GM23338 (cell line): ENCODE measurements around the gene NUTF2. TPM values are rescaled to one million over a fixed set of nuclear protein-coding genes. Genes with fewer than 3 reads are reported as not detected.

Source experiments
- ATAC-seq: fragments of 200-7000 bp; cut with Tn5 transposase; 3 replicates; pipeline ENCODE4 v1.9.1; 2020
- DNase-seq: peaks from one replicate; pipeline ENCODE4 v3.0.0-alpha.2; 2015; ENCODE audit warnings: low spot score
- H2AFZ ChIP-seq: fragments of 200-600 bp; sonication (generic); 2 replicates; pipeline ENCODE4 v1.8.0; 2016; ENCODE audit warnings: antibody characterized with exemption, mild to moderate bottlenecking, moderate library complexity
- H3F3A ChIP-seq: fragments of 200-600 bp; sonication (generic); replicated peaks from 2 replicates; pipeline ENCODE4 v1.8.0; 2017; ENCODE audit warnings: antibody characterized with exemption, mixed run types, low read depth
- H3K27ac ChIP-seq: fragments of 200-600 bp; sonication (generic); 2 replicates; pipeline ENCODE4 v1.6.1; 2016; ENCODE audit warnings: low read depth
- H3K27me3 ChIP-seq: fragments of 200-600 bp; sonication (generic); 2 replicates; pipeline ENCODE4 v1.8.0; 2016; ENCODE audit warnings: mild to moderate bottlenecking, mixed run types, moderate library complexity; ENCODE audit not compliant: insufficient read depth
- H3K36me3 ChIP-seq: fragments of 200-600 bp; sonication (generic); 2 replicates; pipeline ENCODE4 v1.8.0; 2016; ENCODE audit warnings: mild to moderate bottlenecking; ENCODE audit not compliant: insufficient read depth
- H3K4me1 ChIP-seq: fragments of 200-600 bp; sonication (generic); 2 replicates; pipeline ENCODE4 v1.8.0; 2016; ENCODE audit warnings: mild to moderate bottlenecking, moderate library complexity; ENCODE audit not compliant: insufficient read depth
- H3K4me2 ChIP-seq: fragments of 200-600 bp; sonication (generic); 2 replicates; pipeline ENCODE4 v1.7.1; 2017; ENCODE audit warnings: mixed run types
- H3K4me3 ChIP-seq: fragments of 200-600 bp; sonication (generic); 2 replicates; pipeline ENCODE4 v1.6.1; 2016; ENCODE audit warnings: mixed run types
- H3K79me2 ChIP-seq: fragments of 200-600 bp; sonication (generic); replicated peaks from 2 replicates; pipeline ENCODE4 v1.8.0; 2017; ENCODE audit warnings: mild to moderate bottlenecking; ENCODE audit not compliant: insufficient read depth
- H3K9me2 ChIP-seq: fragments of 200-600 bp; sonication (generic); 2 replicates; pipeline ENCODE4 v1.8.0; 2017; ENCODE audit not compliant: insufficient read depth
- H4K20me1 ChIP-seq: fragments of 200-600 bp; sonication (generic); replicated peaks from 2 replicates; pipeline ENCODE4 v1.8.0; 2017; ENCODE audit warnings: mild to moderate bottlenecking; ENCODE audit not compliant: insufficient read depth
- H3K27ac Mint-ChIP-seq: 2 replicates; pipeline ENCODE4 v1.8.0; 2020; ENCODE audit warnings: inconsistent platforms, mild to moderate bottlenecking, moderate library complexity, mixed read lengths
- H3K27me3 Mint-ChIP-seq: 3 replicates; pipeline ENCODE4 v1.8.0; 2022; ENCODE audit warnings: low read depth, mild to moderate bottlenecking, moderate library complexity, mixed read lengths, inconsistent platforms; ENCODE audit not compliant: insufficient read depth, poor library complexity
- H3K36me3 Mint-ChIP-seq: 3 replicates; pipeline ENCODE4 v1.8.0; 2021; ENCODE audit warnings: low read depth, mild to moderate bottlenecking, inconsistent platforms, moderate library complexity, mixed read lengths
- H3K4me1 Mint-ChIP-seq: 3 replicates; pipeline ENCODE4 v1.8.0; 2020; ENCODE audit warnings: mild to moderate bottlenecking, inconsistent platforms, mixed read lengths
- H3K4me3 Mint-ChIP-seq: 3 replicates; pipeline ENCODE4 v1.8.0; 2021; ENCODE audit warnings: moderate library complexity, mild to moderate bottlenecking, inconsistent platforms, mixed read lengths
- H3K9me3 Mint-ChIP-seq: 3 replicates; pipeline ENCODE4 v1.8.0; 2020; ENCODE audit warnings: moderate library complexity, mild to moderate bottlenecking, inconsistent platforms, mixed read lengths
- CREB1 ChIP-seq: fragments of 250-450 bp; sonication (Bioruptor Pico); IDR thresholded peaks from 2 replicates; pipeline ENCODE4 v1.5.0; 2020; ENCODE audit warnings: low read depth, mild to moderate bottlenecking, moderate library complexity
- EZH2 ChIP-seq: fragments of 200-600 bp; sonication (generic); IDR thresholded peaks from one replicate; pipeline ENCODE4 v1.8.0; 2017; ENCODE audit warnings: antibody characterized with exemption, mild to moderate bottlenecking, low read depth; ENCODE audit not compliant: unreplicated experiment
- EZH2phosphoT487 ChIP-seq: fragments of 200-600 bp; sonication (generic); IDR thresholded peaks from one replicate; pipeline ENCODE4 v1.8.1; 2018; ENCODE audit warnings: antibody characterized with exemption; ENCODE audit not compliant: unreplicated experiment
- JUNB ChIP-seq: IDR thresholded peaks from one replicate; pipeline ENCODE4 v1.6.1; 2016; ENCODE audit warnings: antibody characterized with exemption; ENCODE audit not compliant: unreplicated experiment
- NANOG ChIP-seq: IDR thresholded peaks from 2 replicates; pipeline ENCODE4 v1.6.1; 2016; ENCODE audit warnings: antibody characterized with exemption, borderline replicate concordance
- POLR2AphosphoS5 ChIP-seq: IDR thresholded peaks from 2 replicates; pipeline ENCODE4 v1.6.1; 2016; ENCODE audit warnings: antibody characterized with exemption, low read depth
- STAT1 ChIP-seq: IDR thresholded peaks from one replicate; pipeline ENCODE4 v1.6.1; 2016; ENCODE audit warnings: antibody characterized with exemption; ENCODE audit not compliant: unreplicated experiment
- ZNF114 ChIP-seq: fragments of 250-450 bp; sonication (Bioruptor Pico); IDR thresholded peaks from 2 replicates; pipeline ENCODE4 v1.5.0; 2020; ENCODE audit warnings: mild to moderate bottlenecking, moderate library complexity
- ZNF331 ChIP-seq: fragments of 250-450 bp; sonication (Bioruptor Pico); IDR thresholded peaks from 2 replicates; pipeline ENCODE4 v1.5.0; 2020; ENCODE audit warnings: low read depth, mild to moderate bottlenecking, moderate library complexity
- polyA plus RNA-seq: library from polyadenylated mRNA; unstranded; fragments of >200 nt; fragmentation: Nextera tagmentation; extraction: Ambion mirVana; gene quantifications from 2 replicates; pipeline ENCODE4 v1.2.1, GENCODE V29; 2016
- total RNA-seq: library from RNA; depleted of rRNA; stranded (reverse); fragments of >200 nt; shearing (Covaris generic); gene quantifications from 2 replicates; pipeline ENCODE4 v1.2.3, GENCODE V29; 2014
- TF ChIP-seq, protein P1 (sequence below), 2 experiments: fragments of 200-600 bp in 1 of 2; sonication (generic) in 1 of 2; conservative IDR thresholded peaks; 2 replicates each; pipeline versions ENCODE4 v1.5.1 to v1.6.1; 2016 to 2017; ENCODE audit warnings: antibody characterized with exemption in 2 of 2, low read depth in 2 of 2, mild to moderate bottlenecking in 2 of 2, moderate library complexity in 1 of 2
- TF ChIP-seq, protein P2 (sequence below): IDR thresholded peaks from 2 replicates; pipeline ENCODE4 v1.6.1; 2016; ENCODE audit warnings: antibody characterized with exemption
- TF ChIP-seq, protein P3 (sequence below): fragments of 250-450 bp; sonication (Bioruptor Pico); IDR thresholded peaks from 2 replicates; pipeline ENCODE4 v1.5.0; 2020; ENCODE audit warnings: mild to moderate bottlenecking, moderate library complexity
- TF ChIP-seq, protein P4 (sequence below): IDR thresholded peaks from one replicate; pipeline ENCODE4 v1.6.1; 2018; ENCODE audit warnings: antibody characterized with exemption; ENCODE audit not compliant: unreplicated experiment

The NUTF2 gene
- total and polyA plus RNA-seq, 2 experiments from 2014 or later = 321 to 391 TPM

DNA sequence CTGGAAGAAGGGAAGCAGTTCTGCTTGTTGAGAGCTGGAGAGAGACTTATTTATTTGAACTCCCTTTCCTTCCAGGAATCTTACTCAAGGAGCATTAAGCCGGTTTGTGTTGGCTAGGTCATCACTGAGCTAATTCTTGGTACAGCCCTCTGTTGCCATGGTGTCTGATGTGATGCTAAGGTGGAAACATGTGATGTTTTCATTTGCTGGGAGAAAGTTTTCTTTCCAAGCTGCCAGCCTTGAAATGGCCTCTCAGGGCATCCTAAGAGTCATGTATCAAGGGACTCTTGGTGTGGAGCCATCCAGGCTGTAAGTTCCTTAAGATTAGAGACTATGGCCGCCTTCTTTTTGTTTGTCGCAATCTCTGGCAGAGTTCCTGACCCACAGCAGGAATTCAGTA, 50.5 kb downstream of the NUTF2 start:
- Mint-ChIP-seq H3K4me3 (no peak overlapping the region), H3K27ac (no peak overlapping the region)
- H3K27ac ChIP-seq = no peak overlapping the region

More for the DNA sequence above, 50.5 kb downstream of the NUTF2 start:
- TF ChIP-seq, protein P1, sequence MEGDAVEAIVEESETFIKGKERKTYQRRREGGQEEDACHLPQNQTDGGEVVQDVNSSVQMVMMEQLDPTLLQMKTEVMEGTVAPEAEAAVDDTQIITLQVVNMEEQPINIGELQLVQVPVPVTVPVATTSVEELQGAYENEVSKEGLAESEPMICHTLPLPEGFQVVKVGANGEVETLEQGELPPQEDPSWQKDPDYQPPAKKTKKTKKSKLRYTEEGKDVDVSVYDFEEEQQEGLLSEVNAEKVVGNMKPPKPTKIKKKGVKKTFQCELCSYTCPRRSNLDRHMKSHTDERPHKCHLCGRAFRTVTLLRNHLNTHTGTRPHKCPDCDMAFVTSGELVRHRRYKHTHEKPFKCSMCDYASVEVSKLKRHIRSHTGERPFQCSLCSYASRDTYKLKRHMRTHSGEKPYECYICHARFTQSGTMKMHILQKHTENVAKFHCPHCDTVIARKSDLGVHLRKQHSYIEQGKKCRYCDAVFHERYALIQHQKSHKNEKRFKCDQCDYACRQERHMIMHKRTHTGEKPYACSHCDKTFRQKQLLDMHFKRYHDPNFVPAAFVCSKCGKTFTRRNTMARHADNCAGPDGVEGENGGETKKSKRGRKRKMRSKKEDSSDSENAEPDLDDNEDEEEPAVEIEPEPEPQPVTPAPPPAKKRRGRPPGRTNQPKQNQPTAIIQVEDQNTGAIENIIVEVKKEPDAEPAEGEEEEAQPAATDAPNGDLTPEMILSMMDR (conservative IDR thresholded peaks at IDR 0.05; ENCODE audit: low read depth in 2 of 2) = no peak
- TF ChIP-seq, protein P2, sequence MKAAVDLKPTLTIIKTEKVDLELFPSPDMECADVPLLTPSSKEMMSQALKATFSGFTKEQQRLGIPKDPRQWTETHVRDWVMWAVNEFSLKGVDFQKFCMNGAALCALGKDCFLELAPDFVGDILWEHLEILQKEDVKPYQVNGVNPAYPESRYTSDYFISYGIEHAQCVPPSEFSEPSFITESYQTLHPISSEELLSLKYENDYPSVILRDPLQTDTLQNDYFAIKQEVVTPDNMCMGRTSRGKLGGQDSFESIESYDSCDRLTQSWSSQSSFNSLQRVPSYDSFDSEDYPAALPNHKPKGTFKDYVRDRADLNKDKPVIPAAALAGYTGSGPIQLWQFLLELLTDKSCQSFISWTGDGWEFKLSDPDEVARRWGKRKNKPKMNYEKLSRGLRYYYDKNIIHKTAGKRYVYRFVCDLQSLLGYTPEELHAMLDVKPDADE = no peak
- TF ChIP-seq NANOG (no peak), EZH2phosphoT487 (no peak), JUNB (no peak), POLR2AphosphoS5 (no peak), STAT1 (no peak), EZH2 (no peak), ZNF114 (CRISPR knock-in tag) (no peak), CREB1 (CRISPR knock-in tag) (no peak), ZNF331 (no peak)
- TF ChIP-seq, protein P3, sequence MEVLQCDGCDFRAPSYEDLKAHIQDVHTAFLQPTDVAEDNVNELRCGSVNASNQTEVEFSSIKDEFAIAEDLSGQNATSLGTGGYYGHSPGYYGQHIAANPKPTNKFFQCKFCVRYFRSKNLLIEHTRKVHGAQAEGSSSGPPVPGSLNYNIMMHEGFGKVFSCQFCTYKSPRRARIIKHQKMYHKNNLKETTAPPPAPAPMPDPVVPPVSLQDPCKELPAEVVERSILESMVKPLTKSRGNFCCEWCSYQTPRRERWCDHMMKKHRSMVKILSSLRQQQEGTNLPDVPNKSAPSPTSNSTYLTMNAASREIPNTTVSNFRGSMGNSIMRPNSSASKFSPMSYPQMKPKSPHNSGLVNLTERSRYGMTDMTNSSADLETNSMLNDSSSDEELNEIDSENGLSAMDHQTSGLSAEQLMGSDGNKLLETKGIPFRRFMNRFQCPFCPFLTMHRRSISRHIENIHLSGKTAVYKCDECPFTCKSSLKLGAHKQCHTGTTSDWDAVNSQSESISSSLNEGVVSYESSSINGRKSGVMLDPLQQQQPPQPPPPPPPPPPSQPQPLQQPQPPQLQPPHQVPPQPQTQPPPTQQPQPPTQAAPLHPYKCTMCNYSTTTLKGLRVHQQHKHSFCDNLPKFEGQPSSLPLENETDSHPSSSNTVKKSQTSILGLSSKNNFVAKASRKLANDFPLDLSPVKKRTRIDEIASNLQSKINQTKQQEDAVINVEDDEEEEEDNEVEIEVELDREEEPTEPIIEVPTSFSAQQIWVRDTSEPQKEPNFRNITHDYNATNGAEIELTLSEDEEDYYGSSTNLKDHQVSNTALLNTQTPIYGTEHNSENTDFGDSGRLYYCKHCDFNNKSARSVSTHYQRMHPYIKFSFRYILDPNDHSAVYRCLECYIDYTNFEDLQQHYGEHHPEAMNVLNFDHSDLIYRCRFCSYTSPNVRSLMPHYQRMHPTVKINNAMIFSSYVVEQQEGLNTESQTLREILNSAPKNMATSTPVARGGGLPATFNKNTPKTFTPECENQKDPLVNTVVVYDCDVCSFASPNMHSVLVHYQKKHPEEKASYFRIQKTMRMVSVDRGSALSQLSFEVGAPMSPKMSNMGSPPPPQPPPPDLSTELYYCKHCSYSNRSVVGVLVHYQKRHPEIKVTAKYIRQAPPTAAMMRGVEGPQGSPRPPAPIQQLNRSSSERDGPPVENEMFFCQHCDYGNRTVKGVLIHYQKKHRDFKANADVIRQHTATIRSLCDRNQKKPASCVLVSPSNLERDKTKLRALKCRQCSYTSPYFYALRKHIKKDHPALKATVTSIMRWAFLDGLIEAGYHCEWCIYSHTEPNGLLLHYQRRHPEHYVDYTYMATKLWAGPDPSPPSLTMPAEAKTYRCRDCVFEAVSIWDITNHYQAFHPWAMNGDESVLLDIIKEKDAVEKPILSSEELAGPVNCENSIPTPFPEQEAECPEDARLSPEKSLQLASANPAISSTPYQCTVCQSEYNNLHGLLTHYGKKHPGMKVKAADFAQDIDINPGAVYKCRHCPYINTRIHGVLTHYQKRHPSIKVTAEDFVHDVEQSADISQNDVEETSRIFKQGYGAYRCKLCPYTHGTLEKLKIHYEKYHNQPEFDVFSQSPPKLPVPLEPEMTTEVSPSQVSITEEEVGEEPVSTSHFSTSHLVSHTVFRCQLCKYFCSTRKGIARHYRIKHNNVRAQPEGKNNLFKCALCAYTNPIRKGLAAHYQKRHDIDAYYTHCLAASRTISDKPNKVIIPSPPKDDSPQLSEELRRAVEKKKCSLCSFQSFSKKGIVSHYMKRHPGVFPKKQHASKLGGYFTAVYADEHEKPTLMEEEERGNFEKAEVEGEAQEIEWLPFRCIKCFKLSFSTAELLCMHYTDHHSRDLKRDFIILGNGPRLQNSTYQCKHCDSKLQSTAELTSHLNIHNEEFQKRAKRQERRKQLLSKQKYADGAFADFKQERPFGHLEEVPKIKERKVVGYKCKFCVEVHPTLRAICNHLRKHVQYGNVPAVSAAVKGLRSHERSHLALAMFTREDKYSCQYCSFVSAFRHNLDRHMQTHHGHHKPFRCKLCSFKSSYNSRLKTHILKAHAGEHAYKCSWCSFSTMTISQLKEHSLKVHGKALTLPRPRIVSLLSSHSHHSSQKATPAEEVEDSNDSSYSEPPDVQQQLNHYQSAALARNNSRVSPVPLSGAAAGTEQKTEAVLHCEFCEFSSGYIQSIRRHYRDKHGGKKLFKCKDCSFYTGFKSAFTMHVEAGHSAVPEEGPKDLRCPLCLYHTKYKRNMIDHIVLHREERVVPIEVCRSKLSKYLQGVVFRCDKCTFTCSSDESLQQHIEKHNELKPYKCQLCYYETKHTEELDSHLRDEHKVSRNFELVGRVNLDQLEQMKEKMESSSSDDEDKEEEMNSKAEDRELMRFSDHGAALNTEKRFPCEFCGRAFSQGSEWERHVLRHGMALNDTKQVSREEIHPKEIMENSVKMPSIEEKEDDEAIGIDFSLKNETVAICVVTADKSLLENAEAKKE (CRISPR knock-in tag) = no peak
- TF ChIP-seq, protein P4, sequence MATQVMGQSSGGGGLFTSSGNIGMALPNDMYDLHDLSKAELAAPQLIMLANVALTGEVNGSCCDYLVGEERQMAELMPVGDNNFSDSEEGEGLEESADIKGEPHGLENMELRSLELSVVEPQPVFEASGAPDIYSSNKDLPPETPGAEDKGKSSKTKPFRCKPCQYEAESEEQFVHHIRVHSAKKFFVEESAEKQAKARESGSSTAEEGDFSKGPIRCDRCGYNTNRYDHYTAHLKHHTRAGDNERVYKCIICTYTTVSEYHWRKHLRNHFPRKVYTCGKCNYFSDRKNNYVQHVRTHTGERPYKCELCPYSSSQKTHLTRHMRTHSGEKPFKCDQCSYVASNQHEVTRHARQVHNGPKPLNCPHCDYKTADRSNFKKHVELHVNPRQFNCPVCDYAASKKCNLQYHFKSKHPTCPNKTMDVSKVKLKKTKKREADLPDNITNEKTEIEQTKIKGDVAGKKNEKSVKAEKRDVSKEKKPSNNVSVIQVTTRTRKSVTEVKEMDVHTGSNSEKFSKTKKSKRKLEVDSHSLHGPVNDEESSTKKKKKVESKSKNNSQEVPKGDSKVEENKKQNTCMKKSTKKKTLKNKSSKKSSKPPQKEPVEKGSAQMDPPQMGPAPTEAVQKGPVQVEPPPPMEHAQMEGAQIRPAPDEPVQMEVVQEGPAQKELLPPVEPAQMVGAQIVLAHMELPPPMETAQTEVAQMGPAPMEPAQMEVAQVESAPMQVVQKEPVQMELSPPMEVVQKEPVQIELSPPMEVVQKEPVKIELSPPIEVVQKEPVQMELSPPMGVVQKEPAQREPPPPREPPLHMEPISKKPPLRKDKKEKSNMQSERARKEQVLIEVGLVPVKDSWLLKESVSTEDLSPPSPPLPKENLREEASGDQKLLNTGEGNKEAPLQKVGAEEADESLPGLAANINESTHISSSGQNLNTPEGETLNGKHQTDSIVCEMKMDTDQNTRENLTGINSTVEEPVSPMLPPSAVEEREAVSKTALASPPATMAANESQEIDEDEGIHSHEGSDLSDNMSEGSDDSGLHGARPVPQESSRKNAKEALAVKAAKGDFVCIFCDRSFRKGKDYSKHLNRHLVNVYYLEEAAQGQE = no peak
- Histone ChIP-seq H3K4me1 (peaks cover 10% of the 10 kb centered on the region), H3K4me2 (no peak overlapping the region), H3F3A (peaks cover 8% of the 10 kb centered on the region; the same call in 1 of the 2 replicates), H3K79me2 (peaks cover 75% of the 10 kb centered on the region), H2AFZ (no peak overlapping the region), H3K27me3 (no peaks in the 10 kb centered on the region), H4K20me1 (peaks cover 8% of the 10 kb centered on the region), H3K4me3 (no peak overlapping the region), H3K9me2 (no peaks in the 10 kb centered on the region), H3K36me3 (no peaks in the 10 kb centered on the region)
- peaks cover 9% of the 10 kb centered on the region for H3K4me1 Mint-ChIP-seq
- no peak for DNase-seq
- peaks cover 7% of the 10 kb centered on the region for H3K27me3 Mint-ChIP-seq
- H3K36me3 Mint-ChIP-seq = no peaks in the 10 kb centered on the region; the same call in 2 of the 3 replicates
- no peak for ATAC-seq
- no peaks in the 10 kb centered on the region for H3K9me3 Mint-ChIP-seq
